GM19099 (cell line): ENCODE results near the gene B4GALNT4.

Source experiments
- POLR2A ChIP-seq: IDR thresholded peaks from 3 replicates; pipeline ENCODE4 v1.6.1; 2011; ENCODE audit warnings: low read depth; ENCODE audit not compliant: insufficient read length; ENCODE audit errors: extremely low read depth

The B4GALNT4 gene

GRCh38 chr11:379205-380094, 10.2 kb downstream of the B4GALNT4 start:
- no peak for TF ChIP-seq POLR2A

GRCh38 chr11:380095-380480, 10.8 kb downstream of the B4GALNT4 start:
- TF ChIP-seq POLR2A = no peak

GRCh38 chr11:380491-380890, 11.2 kb downstream of the B4GALNT4 start:
- no peak for TF ChIP-seq POLR2A

- no peak for TF ChIP-seq POLR2A
These were observed 11.7 kb downstream of the B4GALNT4 start for GRCh38 chr11:380996-381395.

- no peak for TF ChIP-seq POLR2A
These were observed 12.3 kb downstream of the B4GALNT4 start for GRCh38 chr11:381501-382072.

GRCh38 chr11:382081-382629, 12.9 kb downstream of the B4GALNT4 start:
- TF ChIP-seq POLR2A = no peak

GRCh38 chr11:383431-383830, 14.1 kb downstream of the B4GALNT4 start:
- TF ChIP-seq POLR2A = no peak

GRCh38 chr11:384511-384910, 15.2 kb downstream of the B4GALNT4 start:
- TF ChIP-seq POLR2A = no peak

GRCh38 chr11:385594-386351, 16.5 kb downstream of the B4GALNT4 start:
- TF ChIP-seq POLR2A = no peak

- TF ChIP-seq POLR2A = no peak
These were observed 17.2 kb downstream of the B4GALNT4 start for GRCh38 chr11:386483-386882.

- TF ChIP-seq POLR2A = no peak
These were observed 18.0 kb downstream of the B4GALNT4 start for GRCh38 chr11:387193-387793.

- TF ChIP-seq POLR2A = no peak
These were observed 20.9 kb downstream of the B4GALNT4 start for GRCh38 chr11:390175-390574.

GRCh38 chr11:391117-392017, 22.1 kb downstream of the B4GALNT4 start:
- no peak for TF ChIP-seq POLR2A
